ENCODE data around the gene PTGR2. TPM values are rescaled to one million over a fixed set of nuclear protein-coding genes. Genes with fewer than 3 reads are reported as not detected.
"Not testable (repeated sequence)": the region's sequence is repeated elsewhere in the genome, so short reads cannot be mapped to it uniquely, and the experiment has no call there.

The PTGR2 gene
- total RNA-seq, 1 donor from 2014 or later, result 7.5 TPM

DNA sequence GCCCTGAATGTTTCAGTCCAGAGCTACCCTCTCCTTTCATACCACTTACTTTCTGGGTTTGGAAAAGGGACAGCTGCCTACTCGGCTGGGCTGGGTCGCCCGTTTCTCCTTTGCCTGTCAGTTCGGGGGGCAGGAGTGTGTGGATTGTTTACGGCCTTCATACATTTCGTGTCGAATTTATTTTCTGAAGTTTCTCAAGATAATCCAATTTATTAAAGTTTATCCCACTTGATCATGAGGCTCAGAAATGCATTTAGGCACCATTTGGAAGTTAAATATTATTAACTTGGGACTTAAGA lies 35.6 kb downstream of the PTGR2 start:
- DNase-seq, result no peak

DNA sequence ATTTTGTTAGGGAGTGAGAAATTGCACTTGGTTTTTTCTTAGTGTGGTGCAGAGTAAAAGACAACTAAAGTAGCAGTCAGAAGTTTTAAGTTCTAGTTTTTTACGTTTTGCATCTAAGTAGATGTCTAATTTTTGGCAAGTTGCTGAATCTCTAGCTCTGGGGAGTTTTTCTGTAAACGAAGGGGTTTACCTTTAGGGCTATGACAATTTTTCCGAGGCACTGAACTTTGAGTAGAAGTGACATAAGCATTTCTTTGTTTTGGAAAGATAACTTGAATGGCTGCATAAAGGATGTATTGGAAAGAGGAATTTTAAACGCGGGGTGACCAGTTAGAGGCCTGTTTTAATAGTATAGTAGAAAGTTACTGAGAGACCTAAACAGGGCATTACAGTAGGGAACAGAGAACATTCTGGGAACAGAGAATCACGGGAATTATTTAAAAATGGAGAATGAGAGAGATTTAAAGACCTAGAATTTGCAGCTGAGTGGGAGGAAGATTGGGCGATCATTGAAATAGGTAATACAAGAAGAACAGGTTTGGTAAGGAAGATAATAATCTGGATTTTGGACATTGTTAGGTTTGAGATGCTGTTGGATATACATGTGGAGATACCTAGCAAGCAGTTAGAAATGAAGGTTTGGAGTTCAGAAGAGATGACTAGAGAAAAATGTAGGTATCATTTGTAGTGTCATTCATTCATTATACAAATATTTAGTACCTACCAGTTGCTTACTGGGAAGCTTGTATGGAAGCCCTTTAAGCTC lies 36.2 kb downstream of the PTGR2 start:
- peak; percentile 6 for DNase-seq

GRCh38 chr14:73888460-73888725 lies 36.8 kb downstream of the PTGR2 start:
- no peak for DNase-seq

- DNase-seq, result no peak
Measured at GRCh38 chr14:73888971-73889370, 37.3 kb downstream of the PTGR2 start.

DNA sequence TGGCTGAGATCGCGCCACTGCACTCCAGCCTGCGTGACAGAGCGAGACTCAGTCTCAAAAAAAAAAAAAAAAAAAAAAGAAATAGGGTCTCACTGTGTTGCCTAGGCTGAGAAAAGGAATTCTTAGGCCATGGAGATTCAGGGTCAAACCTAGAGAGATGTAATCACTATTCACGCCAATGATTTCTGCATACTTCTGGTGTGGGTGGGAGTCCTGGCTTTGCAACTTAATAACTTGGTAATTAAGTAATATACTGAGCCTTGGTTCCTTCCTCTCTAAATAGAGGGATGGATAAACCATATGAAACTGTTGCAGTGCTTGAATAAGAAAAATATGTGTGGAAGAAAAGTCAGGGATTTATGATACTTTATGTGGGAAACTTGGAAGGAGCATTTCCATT lies 37.7 kb downstream of the PTGR2 start:
- DNase-seq, result no peak

DNA sequence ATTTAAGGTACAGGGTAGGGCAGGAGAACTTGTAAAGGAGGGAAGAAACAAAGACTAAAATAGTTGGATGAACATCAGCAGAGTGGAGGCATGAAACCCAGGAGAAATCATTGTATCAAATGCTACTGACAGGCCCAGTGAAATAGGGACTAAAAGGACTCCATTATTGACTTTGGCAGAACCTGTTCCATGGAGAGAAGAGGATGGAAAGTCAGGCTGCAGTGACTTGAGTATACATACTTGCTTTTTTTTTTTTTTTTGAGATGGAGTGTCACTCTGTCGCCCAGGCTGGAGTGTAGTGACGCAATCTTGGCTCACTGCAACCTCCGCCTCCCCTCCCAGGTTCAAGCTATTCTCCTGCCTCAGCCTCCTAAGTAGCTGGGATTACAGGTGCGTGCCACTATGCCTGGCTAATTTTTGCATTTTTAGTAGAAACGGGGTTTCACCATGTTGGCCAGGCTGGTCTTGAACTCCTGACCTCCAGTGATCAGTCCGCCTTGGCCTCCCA lies 42.6 kb downstream of the PTGR2 start:
- not testable (repeated sequence) for DNase-seq

GRCh38 chr14:73895939-73896338 lies 44.3 kb downstream of the PTGR2 start:
- DNase-seq, result no peak

- DNase-seq, result no peak
Measured at GRCh38 chr14:73896521-73896920, 44.9 kb downstream of the PTGR2 start.

- no peak for DNase-seq
Measured at GRCh38 chr14:73903028-73903427, 51.4 kb downstream of the PTGR2 start.

DNA sequence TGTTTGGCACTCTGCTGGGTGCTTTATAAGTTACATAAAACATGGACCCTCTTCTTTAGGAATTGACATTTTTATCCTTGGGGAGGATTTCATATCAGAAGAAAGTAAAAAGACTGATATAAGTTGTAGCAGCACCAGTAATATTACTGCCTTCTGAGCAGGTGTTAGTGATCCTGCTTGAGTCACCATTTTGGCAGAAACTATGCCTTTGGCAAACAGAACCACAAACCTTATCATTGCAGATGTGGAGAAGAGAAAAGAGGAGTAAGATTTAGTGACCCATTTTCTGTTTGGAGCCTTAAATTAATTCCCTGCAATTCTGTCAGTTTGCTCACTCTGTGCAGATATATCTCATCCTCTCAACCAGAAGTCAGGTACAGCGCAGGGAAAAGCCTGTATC lies 58.0 kb downstream of the PTGR2 start:
- DNase-seq, result no peak

GRCh38 chr14:73913256-73913655 lies 61.6 kb downstream of the PTGR2 start:
- DNase-seq, result no peak

- DNase-seq, result no peak
Measured at GRCh38 chr14:73916324-73916723, 64.7 kb downstream of the PTGR2 start.

GRCh38 chr14:73919457-73919856 lies 67.8 kb downstream of the PTGR2 start:
- DNase-seq, result not testable (repeated sequence)

DNA sequence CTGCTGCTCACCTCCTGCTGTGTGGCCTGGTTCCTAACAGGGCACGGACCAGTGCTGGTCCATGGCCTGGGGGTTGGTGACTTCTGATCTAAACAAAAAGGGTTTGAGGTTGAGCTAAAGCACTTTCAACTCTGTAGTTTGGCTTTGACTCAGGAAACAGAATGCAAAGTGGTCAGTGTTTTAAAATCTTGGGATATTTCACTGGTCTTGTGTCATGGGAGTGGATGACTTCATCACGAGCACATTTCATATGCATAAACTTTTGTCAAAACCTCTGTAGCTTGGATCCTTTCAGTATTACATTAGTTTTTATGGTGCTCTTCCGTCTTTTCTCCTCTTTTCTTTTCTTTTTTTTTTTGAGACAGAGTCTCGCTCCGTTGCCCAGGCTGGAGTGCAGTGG lies 72.7 kb downstream of the PTGR2 start:
- no peak for DNase-seq

Small RNAs within 50 kb of the gene (small RNA-seq; reads per million reads assigned to genes)
- gene AC005520.4 (ENCODE audit: low replicate concordance), result not detected
- not detected for gene RF00019 (ENCODE audit: low replicate concordance)

Other genes with a start within 250 kb of the PTGR2 start
- not detected for gene ACOT6, start 239.3 kb upstream of the PTGR2 start, total RNA-seq
- gene DNAL1, start 206.8 kb upstream of the PTGR2 start, total RNA-seq, result 7.4 TPM
- 20.9 TPM for gene PNMA1, start 137.4 kb upstream of the PTGR2 start, total RNA-seq
- 62.0 TPM for gene ZNF410, start 35.0 kb downstream of the PTGR2 start, total RNA-seq
- 4.9 TPM for gene FAM161B, start 98.3 kb downstream of the PTGR2 start, total RNA-seq
- gene COQ6, start 98.5 kb downstream of the PTGR2 start, total RNA-seq, result 67.0 TPM
- gene ENTPD5, start 167.5 kb downstream of the PTGR2 start, total RNA-seq, result 14.6 TPM
- gene BBOF1, start 167.5 kb downstream of the PTGR2 start, total RNA-seq, result 3.1 TPM
- gene ALDH6A1, start 232.6 kb downstream of the PTGR2 start, total RNA-seq, result 28.0 TPM
- gene LIN52, start 233.1 kb downstream of the PTGR2 start, total RNA-seq, result 9.5 TPM